ENCODE measurements around the gene WDFY3. TPM values are rescaled to one million over a fixed set of nuclear protein-coding genes. Genes with fewer than 3 reads are reported as not detected.

WDFY3 gene
- total and polyA plus RNA-seq, 2 of the 13 experiments (the other 11 are each of a cell fraction or from before 2014, with no cell fraction given): 16.7 to 24.5 TPM

- TF ChIP-seq SCMH1 (CRISPR knock-in tag; IDR thresholded peaks at IDR 0.05; ENCODE audit: borderline replicate concordance) (no peak), ZNF780A (CRISPR knock-in tag; IDR thresholded peaks at IDR 0.05) (no peak)
Observed at GRCh38 chr4:84661191-84661939, 305.1 kb downstream of the WDFY3 start (continued).

- Histone ChIP-seq H3K36me3 (replicated peaks in 1 of 2; ENCODE audit: control insufficient read depth in 1 of 2, insufficient read depth in 2 of 2, low read length in 2 of 2) (no peaks in the 10 kb centered on the region), H3K9ac (ENCODE audit: insufficient read depth, low read depth, low read length) (no peak overlapping the region), H4K20me1 (ENCODE audit: insufficient read depth, low read length) (no peaks in the 10 kb centered on the region), H3K79me2 (ENCODE audit: insufficient read depth, low read length) (no peaks in the 10 kb centered on the region), H3K27me3 (ENCODE audit: control insufficient read depth in 1 of 2, insufficient read depth in 2 of 2, low read length in 2 of 2) (no peaks in the 10 kb centered on the region), H3K4me3 (replicated peaks in 1 of 3; ENCODE audit: insufficient read depth in 1 of 3, low read depth in 2 of 3, low read length in 3 of 3) (no peak overlapping the region; a peak in 1 of 6 replicates), H2AFZ (ENCODE audit: low read length) (no peak overlapping the region), H3K9me3 (ENCODE audit: low read length) (peaks cover 24% of the 10 kb centered on the region), H3K4me1 (ENCODE audit: insufficient read depth, low read length) (peaks cover 41% of the 10 kb centered on the region), H3K4me2 (ENCODE audit: low read depth, low read length) (peak overlapping the region; percentile 45), H3K27ac (ENCODE audit: extremely low read length, insufficient read depth, low read length) (peak overlapping the region; percentile 60)
- in situ Hi-C loops (cut with HindIII; ENCODE audit: extremely low pct_ligation_motif_present, low pct_unique_long_range_greater_than_20kb) (no loop called here), intact Hi-C loops (cut with micrococcal nuclease; ENCODE audit: unreplicated experiment) (no loop called here)
- TF ChIP-seq PAXIP1 (CRISPR knock-in tag; conservative IDR thresholded peaks at IDR 0.05) (peak; percentile 60), NFE2L1 (CRISPR knock-in tag; IDR thresholded peaks at IDR 0.05; ENCODE audit: borderline replicate concordance) (no peak), ZNF687 (CRISPR knock-in tag; IDR thresholded peaks at IDR 0.05) (0 out of 2 replicates have a peak, but pooled peaks have one; percentile 12), KAT7 (CRISPR knock-in tag; IDR thresholded peaks at IDR 0.05; ENCODE audit: borderline replicate concordance) (no peak), ONECUT2 (CRISPR knock-in tag; IDR thresholded peaks at IDR 0.05) (peak; percentile 66), EP300 (IDR thresholded peaks at IDR 0.05; ENCODE audit: low read depth in 2 of 2, low read length in 2 of 2) (peak in 1 of 2 experiments; percentile 8; a peak in 1 of 4 replicates), EP300 (CRISPR knock-in tag; IDR thresholded peaks at IDR 0.05; ENCODE audit: borderline replicate concordance) (no peak)
- 4% methylated on average over 3 of the region's 3 CpGs for WGBS (ENCODE audit: low lambda C conversion rate)
- ATAC-seq (peak; percentile 70), FAIRE-seq (no peak), DNase-seq (ENCODE audit: low spot score) (peak; percentile 41)
- POLR2A ChIA-PET: no interaction called here
- CTCF ChIA-PET (ENCODE audit: low intra/inter-chr PET ratio, low total read pairs): no interaction called here
- BruUV-seq (replicated peaks): no TSS peak
Observed at GRCh38 chr4:84660606-84661005, 305.9 kb downstream of the WDFY3 start.
